SK-N-SH treated with all-trans-retinoic acid at 6 μM for 48 hours (cell line): Measurements from ENCODE around the gene SLC2A5.

Experiments used
- RARB ChIP-seq: fragments of 250-450 bp; sonication (Bioruptor Pico); IDR thresholded peaks from 2 replicates; pipeline ENCODE4 v1.8.0; 2021; ENCODE audit warnings: mild to moderate bottlenecking, moderate library complexity
- ZFP3 ChIP-seq: fragments of 250-450 bp; sonication (Bioruptor Pico); IDR thresholded peaks from 2 replicates; pipeline ENCODE4 v1.5.0; 2020; ENCODE audit warnings: mild to moderate bottlenecking, moderate library complexity

- TF ChIP-seq ZFP3 (CRISPR knock-in tag) = no peak
- no peak for TF ChIP-seq RARB (CRISPR knock-in tag)
Measured at GRCh38 chr1:8988618-8988967, 80.8 kb downstream of the SLC2A5 start.
